Skeletal muscle satellite cell (primary cell): ENCODE data around the gene DNASE1.

ENCODE experiments used
- H3K27me3 ChIP-seq: 2 replicates; pipeline ENCODE4 v1.7.0; 2013; ENCODE audit warnings: low read length; ENCODE audit not compliant: control insufficient read depth, insufficient read depth
- H3K36me3 ChIP-seq: 2 replicates; pipeline ENCODE4 v1.7.0; 2013; ENCODE audit warnings: mild to moderate bottlenecking, control low read depth, low read length; ENCODE audit not compliant: insufficient read depth
- H3K4me1 ChIP-seq: 2 replicates; pipeline ENCODE4 v1.7.0; 2013; ENCODE audit warnings: low read length; ENCODE audit not compliant: control insufficient read depth, insufficient read depth
- H3K4me2 ChIP-seq: 2 replicates; pipeline ENCODE4 v1.7.0; 2013; ENCODE audit warnings: mild to moderate bottlenecking, low read length
- H3K4me3 ChIP-seq: 2 replicates; pipeline ENCODE4 v1.7.0; 2013; ENCODE audit warnings: low read length
- H3K9ac ChIP-seq: 2 replicates; pipeline ENCODE4 v1.7.0; 2013; ENCODE audit warnings: mild to moderate bottlenecking, low read depth, low read length, moderate library complexity
- H3K9me3 ChIP-seq: replicated peaks from 2 replicates; pipeline ENCODE4 v1.7.0; 2013; ENCODE audit warnings: mild to moderate bottlenecking, control low read depth, low read length

Gene DNASE1

GRCh38 chr16:3656491-3657468 lies 2.3 kb downstream of the DNASE1 start:
- H3K36me3 ChIP-seq = peaks cover 49% of the 10 kb centered on the region
- H3K9ac ChIP-seq = no peak overlapping the region
- H3K4me3 ChIP-seq = no peak overlapping the region
- H3K4me2 ChIP-seq = no peak overlapping the region
- H3K4me1 ChIP-seq = no peaks in the 10 kb centered on the region
- H3K9me3 ChIP-seq = no peaks in the 10 kb centered on the region
- H3K27me3 ChIP-seq = no peaks in the 10 kb centered on the region

GRCh38 chr16:3659251-3659650 lies 4.8 kb downstream of the DNASE1 start:
- Histone ChIP-seq H3K4me1 (no peaks in the 10 kb centered on the region), H3K9me3 (no peaks in the 10 kb centered on the region), H3K4me2 (no peak overlapping the region), H3K36me3 (peaks cover 64% of the 10 kb centered on the region), H3K9ac (no peak overlapping the region), H3K27me3 (no peaks in the 10 kb centered on the region), H3K4me3 (no peak overlapping the region)

- no peak overlapping the region for H3K4me2 ChIP-seq
- H3K36me3 ChIP-seq = peaks cover 72% of the 10 kb centered on the region
- H3K4me1 ChIP-seq = no peaks in the 10 kb centered on the region
- H3K27me3 ChIP-seq = no peaks in the 10 kb centered on the region
- H3K4me3 ChIP-seq = no peak overlapping the region
- no peak overlapping the region for H3K9ac ChIP-seq
- no peaks in the 10 kb centered on the region for H3K9me3 ChIP-seq
These were observed 6.8 kb downstream of the DNASE1 start for GRCh38 chr16:3661311-3661710.

- no peaks in the 10 kb centered on the region for H3K9me3 ChIP-seq
- no peak overlapping the region for H3K9ac ChIP-seq
- no peak overlapping the region for H3K4me3 ChIP-seq
- H3K36me3 ChIP-seq = peaks cover 67% of the 10 kb centered on the region
- no peaks in the 10 kb centered on the region for H3K4me1 ChIP-seq
- H3K27me3 ChIP-seq = no peaks in the 10 kb centered on the region
- H3K4me2 ChIP-seq = no peak overlapping the region
These were observed 7.4 kb downstream of the DNASE1 start for GRCh38 chr16:3661922-3662321.

GRCh38 chr16:3662601-3663000 lies 8.1 kb downstream of the DNASE1 start:
- H3K27me3 ChIP-seq = no peaks in the 10 kb centered on the region
- no peak overlapping the region for H3K4me2 ChIP-seq
- no peak overlapping the region for H3K9ac ChIP-seq
- H3K4me1 ChIP-seq = no peaks in the 10 kb centered on the region
- peaks cover 60% of the 10 kb centered on the region for H3K36me3 ChIP-seq
- no peaks in the 10 kb centered on the region for H3K9me3 ChIP-seq
- no peak overlapping the region for H3K4me3 ChIP-seq

- H3K36me3 ChIP-seq = peaks cover 59% of the 10 kb centered on the region
- H3K4me1 ChIP-seq = no peaks in the 10 kb centered on the region
- H3K9ac ChIP-seq = no peak overlapping the region
- no peak overlapping the region for H3K4me3 ChIP-seq
- no peak overlapping the region for H3K4me2 ChIP-seq
- H3K9me3 ChIP-seq = peaks cover 11% of the 10 kb centered on the region
- H3K27me3 ChIP-seq = no peaks in the 10 kb centered on the region
These were observed 9.9 kb downstream of the DNASE1 start for GRCh38 chr16:3664187-3664896.

- Histone ChIP-seq H3K4me2 (no peak overlapping the region), H3K9me3 (peaks cover 11% of the 10 kb centered on the region), H3K36me3 (peaks cover 57% of the 10 kb centered on the region), H3K4me3 (no peak overlapping the region), H3K27me3 (no peaks in the 10 kb centered on the region), H3K4me1 (no peaks in the 10 kb centered on the region), H3K9ac (no peak overlapping the region)
These were observed 11.0 kb downstream of the DNASE1 start for GRCh38 chr16:3665508-3665907.

- Histone ChIP-seq H3K4me2 (no peak overlapping the region), H3K4me1 (no peaks in the 10 kb centered on the region), H3K27me3 (no peaks in the 10 kb centered on the region), H3K4me3 (no peak overlapping the region), H3K36me3 (peaks cover 46% of the 10 kb centered on the region), H3K9me3 (peaks cover 11% of the 10 kb centered on the region), H3K9ac (no peak overlapping the region)
These were observed 14.1 kb downstream of the DNASE1 start for GRCh38 chr16:3668626-3669025.

GRCh38 chr16:3669082-3669481 lies 14.6 kb downstream of the DNASE1 start:
- Histone ChIP-seq H3K4me3 (no peak overlapping the region), H3K27me3 (no peaks in the 10 kb centered on the region), H3K36me3 (peaks cover 49% of the 10 kb centered on the region)

GRCh38 chr16:3670711-3671110 lies 16.2 kb downstream of the DNASE1 start:
- Histone ChIP-seq H3K4me1 (no peaks in the 10 kb centered on the region), H3K9me3 (peaks cover 11% of the 10 kb centered on the region), H3K27me3 (no peaks in the 10 kb centered on the region), H3K4me3 (no peak overlapping the region), H3K9ac (no peak overlapping the region), H3K4me2 (no peak overlapping the region), H3K36me3 (peaks cover 53% of the 10 kb centered on the region)

More at GRCh38 chr16:3669082-3669481, 14.6 kb downstream of the DNASE1 start:
- Histone ChIP-seq H3K9ac (no peak overlapping the region), H3K4me2 (no peak overlapping the region), H3K9me3 (peaks cover 11% of the 10 kb centered on the region), H3K4me1 (no peaks in the 10 kb centered on the region)

- Histone ChIP-seq H3K4me1 (no peaks in the 10 kb centered on the region), H3K9me3 (peaks cover 11% of the 10 kb centered on the region), H3K4me3 (no peak overlapping the region), H3K36me3 (peaks cover 50% of the 10 kb centered on the region), H3K27me3 (no peaks in the 10 kb centered on the region), H3K4me2 (no peak overlapping the region), H3K9ac (no peak overlapping the region)
These were observed 16.9 kb downstream of the DNASE1 start for GRCh38 chr16:3671424-3671823.
